GM19238 (cell line): ENCODE measurements around the gene MEG3.
"Not testable (repeated sequence)": the region's sequence is repeated elsewhere in the genome, so short reads cannot be mapped to it uniquely, and the experiment has no call there.

ENCODE experiments used
- DNase-seq: peaks from one replicate; pipeline ENCODE4 v3.0.0; 2011; ENCODE audit warnings: low spot score; ENCODE audit not compliant: insufficient read length

The MEG3 gene

DNA sequence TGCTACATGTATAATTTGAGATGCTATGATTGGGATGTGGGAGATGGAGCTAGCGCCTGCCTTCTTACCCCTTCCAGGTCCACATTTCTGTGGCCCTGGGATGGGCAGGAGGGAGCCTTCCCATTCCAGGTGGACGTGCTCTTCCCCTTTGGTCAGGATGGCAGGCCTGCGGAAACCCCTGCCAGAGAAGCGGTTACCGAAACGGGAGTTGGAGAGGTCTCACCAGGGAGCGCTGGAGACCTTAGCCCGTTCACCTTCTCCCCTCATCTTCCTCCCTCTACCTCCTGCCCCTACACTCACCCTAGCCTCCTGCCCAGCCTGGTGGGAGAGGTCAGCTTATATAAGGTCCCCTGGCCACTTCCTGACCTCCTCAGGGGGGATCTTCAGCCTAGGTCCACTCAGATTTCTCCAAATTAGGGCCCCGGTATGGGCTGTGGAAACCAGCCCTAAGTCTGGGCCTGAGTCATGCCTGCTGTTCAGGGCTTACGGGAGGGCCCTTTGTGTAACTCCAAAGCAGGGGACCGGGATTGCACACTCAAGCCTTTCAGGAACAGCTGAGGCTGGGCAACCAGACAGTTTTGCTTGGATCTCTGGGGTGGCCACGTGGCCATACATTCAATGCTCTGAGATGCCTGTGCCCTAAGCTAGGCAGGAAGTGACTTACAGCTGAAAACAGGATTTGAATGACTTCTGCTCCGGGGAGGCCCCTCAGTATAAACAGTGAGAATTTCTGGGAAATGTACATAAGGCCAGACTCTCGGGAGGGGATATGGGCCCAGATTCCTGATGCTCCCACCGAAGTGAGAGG, 10.2 kb upstream of the MEG3 start:
- DNase-seq, result no peak

DNA sequence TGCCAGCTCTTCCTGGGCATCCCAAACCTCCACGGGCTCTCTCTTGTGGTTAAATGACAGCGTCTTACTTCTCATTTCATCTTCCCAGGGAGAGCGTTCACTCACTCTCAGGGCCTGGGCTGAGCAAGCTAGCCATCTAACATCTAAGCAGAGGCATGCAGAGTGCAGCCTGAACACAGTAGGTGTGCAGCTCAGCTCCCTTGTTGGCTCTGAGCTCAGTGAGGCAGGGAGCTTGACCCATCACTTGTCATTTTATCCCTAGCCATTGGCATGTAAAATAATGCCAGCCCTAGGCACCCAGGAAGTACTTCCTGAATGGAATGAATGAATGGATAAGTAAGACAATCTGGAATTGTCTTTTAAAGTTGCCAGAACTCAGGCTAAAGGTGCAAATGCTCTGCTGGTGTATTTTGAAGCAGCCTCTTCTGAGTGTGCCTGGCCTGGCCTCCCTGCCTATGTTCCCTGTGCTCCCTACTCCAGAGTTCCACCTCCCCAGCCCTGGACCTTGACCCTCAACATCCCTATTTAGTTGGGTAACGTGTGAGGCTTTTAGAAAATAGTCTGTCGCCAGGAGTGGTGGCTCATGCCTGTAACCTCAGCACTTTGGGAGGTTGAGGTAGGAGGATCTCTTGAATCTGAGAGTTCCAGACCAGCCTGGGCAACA, 9.5 kb upstream of the MEG3 start:
- no peak for DNase-seq

DNA sequence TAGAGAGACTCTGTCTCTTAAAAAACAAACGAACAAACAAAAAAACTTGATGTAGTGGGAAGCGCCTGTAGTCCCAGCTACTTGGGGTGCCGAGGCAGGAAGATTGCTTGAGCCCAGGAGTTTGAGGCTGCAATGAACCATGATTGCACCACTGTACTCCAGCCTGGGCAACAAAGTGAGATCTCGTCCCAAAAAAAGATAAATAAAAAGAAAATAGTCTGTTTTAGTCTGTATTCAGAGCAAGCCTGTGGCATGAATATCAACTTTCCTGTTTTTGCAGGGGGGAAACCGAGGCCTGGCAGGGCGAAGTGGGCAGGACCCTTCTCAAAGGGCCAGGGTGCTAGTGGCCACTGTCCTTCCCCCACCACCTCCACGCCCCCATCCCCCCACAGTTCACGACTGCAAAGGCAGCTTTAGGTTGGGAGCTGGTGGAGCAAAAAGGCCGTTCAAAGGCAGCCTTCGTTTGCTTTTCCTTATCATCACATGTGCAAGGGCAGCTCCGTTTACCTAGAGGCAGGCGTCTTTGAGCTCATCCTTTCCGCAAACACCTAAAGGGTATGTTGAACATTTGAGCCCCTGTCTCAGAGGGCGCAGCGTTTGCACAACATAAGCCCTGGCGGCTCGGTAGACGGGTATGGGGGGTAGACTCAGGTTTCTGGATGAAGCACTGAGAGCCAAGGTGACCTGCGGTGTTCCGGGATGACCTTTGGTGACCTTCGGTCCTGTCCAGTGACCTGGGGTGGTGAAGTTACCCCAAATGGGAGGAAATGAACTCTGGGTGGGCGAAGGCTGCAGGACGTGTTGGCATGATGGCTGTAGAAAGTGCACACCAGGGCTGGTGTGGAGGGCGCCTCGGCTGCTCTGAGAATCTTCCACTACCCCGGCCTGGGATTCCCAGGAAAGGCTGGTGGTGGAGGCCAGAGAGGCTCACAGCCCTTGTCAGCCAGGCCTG, 8.7 kb upstream of the MEG3 start:
- no peak for DNase-seq

DNA sequence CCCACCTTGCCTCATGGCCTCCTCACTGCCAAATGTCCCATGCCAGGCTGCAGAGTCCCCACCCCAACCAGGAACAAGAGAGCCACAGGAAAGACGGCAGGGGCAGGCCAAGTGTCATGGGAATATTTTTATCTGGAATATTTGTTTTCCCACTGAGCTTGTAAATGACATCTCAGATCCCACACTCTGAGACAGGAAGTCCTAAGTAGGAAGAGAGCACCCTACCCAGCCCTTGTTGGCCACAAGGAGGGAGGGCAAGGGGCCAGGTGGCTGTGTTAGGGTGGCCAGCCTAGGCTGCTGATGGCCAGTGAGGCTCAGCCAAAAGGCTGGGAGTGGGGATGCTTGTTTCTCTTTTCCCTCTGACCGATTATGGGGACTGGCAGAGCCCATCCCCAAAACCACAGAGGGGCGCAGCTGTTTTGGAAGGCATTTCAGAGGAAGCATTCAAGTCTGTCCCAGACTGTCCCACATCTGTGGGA, 7.7 kb upstream of the MEG3 start:
- no peak for DNase-seq

DNA sequence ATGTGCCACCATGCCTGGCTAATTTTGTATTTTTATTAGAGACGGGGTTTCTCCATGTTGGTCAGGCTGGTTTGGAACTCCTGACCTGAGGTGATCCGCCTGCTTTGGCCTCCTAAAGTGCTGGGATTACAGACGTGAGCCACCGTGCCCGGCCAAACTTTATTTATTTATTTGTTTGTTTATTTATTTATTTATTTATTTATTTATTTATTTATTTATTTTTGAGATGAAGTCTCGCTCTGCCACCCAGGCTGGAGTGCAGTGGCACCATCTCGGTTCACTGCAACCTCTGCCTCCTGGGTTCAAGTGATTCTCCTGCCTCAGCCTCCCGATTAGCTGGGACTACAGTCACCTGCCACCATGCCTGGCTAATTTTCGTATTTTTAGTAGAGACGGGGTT, 7.0 kb upstream of the MEG3 start:
- not testable (repeated sequence) for DNase-seq

DNA sequence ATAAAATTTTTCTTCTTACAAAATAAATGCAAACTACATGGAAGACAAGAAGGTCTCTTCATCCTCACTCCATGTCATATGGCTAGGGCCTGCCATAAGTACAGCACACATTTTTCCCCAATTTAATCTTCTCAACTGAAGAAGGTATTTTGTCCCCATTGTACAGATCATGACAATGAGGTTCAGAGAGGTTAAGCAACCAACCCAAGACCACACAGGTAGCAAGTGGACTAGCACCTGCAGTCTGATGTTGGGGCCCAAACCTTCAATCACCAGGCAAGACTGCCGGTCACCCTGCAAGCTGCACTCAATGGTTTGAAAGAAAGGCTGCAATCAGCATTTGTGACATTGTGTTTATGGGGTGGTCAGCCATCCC, 6.5 kb upstream of the MEG3 start:
- DNase-seq, result no peak

DNA sequence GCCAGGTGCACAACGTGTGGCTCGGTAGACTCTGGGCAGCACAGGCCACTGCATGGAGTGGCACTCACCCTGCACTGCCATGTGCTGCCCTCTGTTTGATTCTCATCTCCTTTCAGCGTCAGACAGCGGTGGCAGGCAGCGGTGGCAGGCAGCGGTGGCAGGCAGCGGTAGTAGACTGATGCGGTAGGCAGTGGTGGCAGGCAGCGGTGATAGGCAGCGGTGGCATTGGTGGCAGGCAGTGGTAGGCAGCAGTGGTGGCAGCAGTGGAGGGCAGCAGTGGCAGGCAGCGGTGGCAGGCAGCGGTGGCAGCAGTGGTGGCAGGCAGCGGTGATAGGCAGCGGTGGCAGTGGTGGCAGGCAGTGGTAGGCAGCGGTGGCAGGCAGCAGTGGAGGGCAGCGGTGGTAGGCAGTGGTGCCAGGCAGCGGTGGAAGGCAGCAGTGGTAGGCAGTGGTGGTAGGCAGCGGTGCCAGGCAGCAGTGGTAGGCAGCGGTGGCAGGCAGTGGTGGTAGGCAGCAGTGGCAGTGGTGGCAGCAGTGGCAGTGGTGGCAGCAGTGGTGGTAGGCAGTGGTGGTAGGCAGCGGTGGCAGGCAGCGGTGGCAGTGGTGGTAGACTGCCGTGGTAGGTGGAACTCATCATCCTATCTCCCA, 6.0 kb upstream of the MEG3 start:
- no peak for DNase-seq

DNA sequence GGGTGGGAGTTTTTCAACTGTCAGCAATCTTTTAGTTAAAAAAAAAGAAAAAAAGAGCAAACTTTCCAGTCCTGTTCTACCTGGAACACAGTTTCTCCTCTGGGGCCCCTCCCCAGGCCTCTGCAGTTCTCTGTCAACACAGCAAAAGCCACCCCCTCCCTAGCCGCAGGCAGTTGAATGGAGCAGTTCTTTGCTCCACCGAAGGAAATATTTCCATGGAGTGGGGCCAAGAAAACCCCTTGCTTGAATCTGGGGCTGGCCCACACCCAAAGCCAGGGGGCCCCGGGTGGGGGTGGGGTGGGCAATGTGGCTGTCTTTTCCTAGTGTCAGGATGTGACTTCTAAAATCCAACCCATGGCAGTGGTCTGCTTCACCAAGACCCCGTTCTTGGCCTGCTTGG, 5.0 kb upstream of the MEG3 start:
- no peak for DNase-seq

DNA sequence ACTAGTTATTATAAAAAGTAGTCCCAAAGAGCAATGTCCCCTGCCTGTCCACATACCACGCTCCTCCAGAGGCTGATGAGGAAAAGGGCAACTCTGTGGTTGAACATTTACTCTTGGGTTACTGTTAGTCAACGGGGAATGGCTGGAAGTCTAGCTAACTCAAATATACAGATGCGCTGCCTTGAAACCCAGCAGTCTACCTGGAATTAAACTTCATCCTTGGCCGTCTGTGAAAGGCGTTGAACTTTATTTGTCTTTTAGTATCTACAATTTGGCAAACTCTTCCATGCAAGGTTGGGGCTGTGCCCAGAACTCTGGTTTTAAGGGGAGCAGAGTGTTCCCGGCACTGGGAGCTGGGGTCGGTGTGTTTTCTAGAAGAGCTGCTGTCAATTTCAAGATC, 3.9 kb upstream of the MEG3 start:
- DNase-seq, result no peak

DNA sequence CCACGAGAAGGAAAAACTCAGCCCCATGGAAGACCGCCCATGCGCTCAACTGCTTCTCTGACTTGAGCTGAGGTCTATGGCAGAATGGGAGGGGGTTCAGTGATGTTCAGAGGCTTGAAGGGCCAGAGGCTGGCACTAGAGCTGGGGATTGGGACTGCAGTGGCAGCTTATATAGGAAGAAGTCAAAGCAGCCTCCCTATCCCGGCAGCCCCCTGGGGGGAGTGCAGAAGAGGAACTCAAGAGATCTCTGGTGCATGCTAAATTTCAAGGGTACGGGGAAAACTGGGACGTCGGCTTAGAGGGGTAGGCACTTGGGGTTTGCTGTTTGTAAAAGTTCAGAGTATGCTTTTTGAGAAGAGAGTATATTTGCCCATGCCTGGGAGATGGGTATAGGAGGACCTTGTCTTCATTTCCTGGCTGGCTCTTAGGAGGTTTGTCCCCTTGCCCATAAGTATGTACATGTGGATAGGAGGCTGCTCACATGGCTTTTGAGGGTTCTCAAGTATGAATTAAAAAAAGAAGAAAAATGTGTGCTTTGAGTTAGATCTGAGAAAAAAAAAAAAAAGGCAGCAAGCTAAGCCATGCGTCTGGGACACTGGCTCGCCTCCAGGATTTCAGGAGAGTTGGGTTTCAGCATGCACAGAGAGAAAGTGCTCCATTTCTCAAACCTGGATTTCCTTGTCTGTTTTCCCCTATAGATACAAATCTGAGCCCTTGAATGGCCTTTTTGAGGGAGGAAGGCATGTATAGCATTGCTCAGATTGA, 3.2 kb upstream of the MEG3 start:
- no peak for DNase-seq

DNA sequence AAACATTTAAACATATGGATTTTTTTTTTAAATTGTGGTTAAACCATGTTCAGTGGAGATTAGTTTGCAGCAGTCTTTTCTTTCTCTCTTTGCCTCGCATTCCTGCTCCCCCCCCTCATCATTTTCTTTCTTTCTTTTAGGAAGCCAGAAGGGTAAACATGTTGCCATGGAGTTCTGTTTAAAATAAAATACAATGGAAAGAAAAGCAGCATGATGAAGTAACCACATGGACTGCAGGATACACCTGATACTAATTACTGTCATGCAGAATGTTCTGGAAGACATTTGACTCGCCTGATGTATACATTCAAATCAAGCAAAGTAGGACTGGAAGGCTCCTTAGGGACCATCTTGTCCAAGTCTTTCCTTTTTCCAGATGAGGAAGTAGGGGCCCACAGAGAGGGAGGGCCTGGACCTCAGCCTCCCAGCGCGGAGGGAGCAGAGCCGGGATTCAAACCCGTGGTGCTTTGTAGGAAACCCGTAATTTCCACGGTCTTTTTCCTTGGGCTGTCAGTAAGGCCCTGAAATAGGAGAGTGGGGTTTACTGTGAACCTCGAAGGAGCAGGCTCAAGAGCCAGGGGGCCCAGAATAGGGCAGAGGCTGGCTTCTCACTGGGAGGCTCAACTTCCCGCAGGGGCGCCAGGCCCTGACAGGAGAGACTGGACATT, 2.4 kb upstream of the MEG3 start:
- no peak for DNase-seq

DNA sequence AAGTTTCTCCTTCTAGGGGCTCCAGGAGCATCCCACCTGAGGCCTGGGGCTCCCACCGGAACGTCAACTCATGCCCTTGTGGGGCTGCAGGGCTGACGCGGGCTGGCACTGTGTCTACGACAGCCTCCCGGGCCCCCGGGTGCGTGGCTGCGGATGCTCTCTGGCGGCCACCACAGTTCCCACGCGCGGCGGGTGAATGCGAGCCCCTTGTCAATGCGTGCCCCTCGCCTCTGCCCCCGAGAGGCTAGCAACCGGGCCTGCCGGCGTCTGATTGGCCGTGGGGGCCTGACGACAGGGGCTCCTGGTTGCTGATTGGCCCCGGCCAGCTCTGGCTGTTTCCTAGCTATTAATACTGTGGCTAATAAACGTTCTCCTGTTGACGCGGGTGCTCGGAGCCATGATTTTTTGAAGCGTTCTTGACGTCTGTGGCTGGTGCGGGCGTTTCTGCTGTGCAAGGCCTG, 1.8 kb upstream of the MEG3 start:
- DNase-seq, result no peak

DNA sequence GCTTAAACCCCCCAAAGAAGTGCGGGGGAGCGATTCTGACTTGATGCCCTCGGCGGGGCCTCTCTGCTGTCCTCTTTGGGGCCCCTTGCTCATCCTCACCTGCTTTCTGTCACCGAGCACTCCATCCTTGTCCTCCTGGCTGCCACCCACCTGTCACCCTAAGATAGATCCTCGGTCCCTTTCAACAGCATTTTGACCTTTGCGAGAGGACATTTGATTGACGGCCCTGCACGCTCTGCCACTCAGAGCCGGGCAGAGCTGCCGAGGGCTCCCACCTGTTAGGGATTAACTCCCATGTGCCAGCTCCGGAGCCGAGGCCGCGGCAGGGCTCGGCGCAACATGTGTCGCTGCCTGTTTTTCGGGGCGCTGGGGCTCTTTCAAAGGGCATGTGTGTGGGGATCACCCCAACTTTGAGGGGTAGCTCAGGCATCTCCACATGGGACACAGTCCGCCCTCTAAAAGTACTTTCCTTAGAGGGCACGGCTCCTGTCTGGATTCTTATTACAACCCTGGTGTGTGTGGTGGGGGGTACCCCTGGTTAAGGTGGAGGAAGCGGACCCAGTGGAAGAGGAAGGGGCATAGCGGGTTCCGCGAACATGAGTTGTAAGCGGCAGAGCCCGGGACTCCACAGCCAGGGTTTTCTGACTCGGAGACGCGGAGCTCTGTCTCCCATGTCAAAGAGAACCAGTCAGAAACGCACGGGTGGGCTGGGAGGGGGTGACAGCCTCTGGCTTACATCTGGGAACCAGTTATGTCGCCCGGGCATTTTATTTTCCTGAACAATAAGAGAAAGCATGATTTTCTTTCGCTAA, 811 bp upstream of the MEG3 start:
- no peak for DNase-seq

DNA sequence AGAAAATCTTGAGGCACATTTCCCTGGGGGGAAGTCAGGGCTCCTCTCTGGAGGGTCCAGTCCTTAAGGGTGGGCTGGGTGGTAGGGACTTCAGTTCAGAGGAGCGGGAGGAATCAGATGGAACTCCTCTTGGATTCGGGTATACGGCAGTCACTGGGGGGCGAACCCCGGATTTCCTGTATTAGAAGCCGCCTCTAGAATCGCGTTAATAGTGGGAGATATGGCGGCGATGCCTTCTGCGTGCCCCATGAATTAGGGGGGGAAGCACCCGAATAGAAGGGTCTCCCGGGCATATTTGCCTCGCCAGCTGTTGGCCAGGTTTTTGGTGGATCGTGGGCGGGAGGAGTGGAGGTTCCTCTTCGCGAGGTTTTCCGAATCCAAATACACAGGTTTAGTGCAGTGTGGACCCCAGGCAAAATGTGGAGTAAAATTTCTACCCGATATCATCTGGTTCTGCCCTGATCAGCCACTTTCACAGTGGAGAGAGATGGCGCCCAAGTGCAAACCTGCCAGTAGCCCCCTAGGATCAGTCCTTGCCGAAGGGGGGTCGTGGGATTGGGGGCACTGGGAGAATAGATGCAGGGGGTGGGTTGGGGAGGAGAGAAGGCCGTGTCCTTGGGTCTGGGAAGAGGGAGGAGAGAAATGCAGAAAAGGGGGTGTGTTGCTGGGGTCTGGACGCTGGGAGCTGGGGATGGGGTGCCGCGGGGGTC, 628 bp downstream of the MEG3 start:
- DNase-seq, result no peak

DNA sequence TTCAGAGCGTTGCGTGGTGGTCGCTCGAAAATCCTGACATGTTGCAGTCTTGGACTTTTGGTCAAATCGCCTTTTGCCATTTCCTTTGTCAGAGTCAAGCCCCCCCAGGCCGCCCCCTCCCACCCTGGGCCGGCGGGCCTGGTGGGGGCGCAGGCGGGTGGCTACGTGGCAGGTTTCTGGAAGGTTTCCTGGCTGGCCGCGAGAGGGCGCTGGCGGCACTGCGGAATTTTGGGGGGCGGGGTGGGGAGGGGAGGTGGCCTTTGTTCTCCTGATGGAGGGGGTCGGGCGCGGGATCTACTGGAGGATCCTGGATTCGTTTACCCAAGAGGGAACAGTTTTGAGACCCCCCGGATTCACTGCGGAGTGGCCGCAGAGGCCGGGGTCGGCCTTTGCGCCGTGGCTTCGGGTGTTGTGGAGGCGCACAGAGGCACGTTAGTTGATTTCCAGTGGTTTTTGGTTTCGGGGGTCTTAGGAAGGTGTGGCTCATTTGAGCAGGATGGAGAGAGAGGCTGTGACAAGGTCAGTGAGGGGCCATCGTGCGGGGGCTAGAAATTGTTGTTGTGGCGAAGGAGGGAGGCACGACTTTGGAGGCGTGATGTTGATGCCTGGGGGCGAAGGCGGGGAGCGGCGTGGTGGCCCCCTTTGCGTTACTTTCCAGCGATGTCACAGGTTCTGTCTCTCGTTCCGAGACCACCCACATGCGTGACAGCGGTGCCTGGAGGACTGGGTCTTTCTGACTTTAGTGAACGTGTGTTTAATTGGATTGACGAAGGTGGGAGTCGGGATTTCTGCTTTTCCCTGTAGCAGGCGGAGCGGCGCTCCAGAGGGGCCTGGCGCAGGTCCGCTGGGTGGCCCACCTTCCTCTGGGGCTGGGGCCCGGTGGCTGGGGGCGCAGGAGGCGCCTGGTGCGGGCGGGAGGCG, 1.4 kb downstream of the MEG3 start:
- no peak for DNase-seq

DNA sequence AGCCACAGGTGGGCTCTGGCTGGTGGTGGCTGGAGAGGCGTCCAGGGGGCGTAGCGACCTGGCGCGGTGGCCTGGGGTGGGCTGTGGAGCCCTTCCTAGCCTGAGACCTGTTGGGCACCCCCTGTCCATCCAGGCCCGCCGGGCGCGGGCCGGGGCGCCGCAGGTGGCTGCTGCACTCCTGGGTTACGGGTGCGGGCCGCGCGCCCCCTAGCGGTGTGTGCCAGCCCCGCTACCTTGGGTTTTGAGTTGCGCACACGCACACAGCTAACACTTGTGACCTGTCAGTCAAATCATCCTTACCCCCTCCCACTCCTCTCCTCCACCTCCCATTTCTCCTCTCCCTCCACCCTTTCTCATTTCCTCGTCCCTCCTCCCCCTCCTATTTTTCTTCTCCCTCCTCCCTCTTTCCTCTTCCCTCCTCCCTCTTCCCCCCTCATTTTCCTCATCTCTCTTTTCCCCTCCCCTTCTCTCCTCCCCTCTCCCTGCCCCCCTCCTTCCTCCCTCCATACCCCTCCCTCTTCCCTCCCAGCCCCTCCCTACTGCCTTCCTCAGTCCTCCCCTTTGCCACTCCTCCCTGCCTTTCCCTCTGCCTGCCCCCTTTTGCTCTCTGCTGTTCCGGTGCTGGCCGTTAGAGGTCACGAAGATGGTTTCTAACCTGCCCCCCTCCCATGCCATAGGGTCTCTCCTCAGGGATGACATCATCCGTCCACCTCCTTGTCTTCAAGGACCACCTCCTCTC, 2.3 kb downstream of the MEG3 start:
- no peak for DNase-seq

DNA sequence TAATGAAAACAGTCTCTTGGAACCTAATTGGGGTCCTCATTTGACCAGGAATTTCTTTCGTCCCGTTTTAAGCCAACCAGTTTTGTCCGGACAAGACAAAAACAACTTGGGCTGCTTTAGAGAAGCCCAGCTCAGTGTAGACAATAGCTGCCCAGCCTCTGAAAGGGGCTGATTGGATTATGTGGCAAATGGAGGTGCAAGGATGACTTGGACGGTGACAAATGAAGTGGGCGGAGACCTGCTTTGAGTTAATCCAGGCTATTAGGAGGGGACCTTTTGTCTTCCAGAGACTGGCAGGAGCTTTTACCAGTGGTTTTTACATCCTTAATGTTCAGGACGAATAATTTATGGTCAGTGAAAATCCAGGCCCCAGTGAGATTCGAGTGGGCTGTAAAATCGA, 4.8 kb downstream of the MEG3 start:
- DNase-seq, result no peak
